Neural cell (in vitro differentiated cells): Measurements from ENCODE around the gene TSPAN18.

Experiments used
- CTCF ChIP-seq: fragments of 450-650 bp; IDR thresholded peaks from 2 replicates; pipeline ENCODE4 v1.5.1; 2014; ENCODE audit warnings: antibody characterized with exemption, mild to moderate bottlenecking, moderate library complexity; ENCODE audit not compliant: poor library complexity, severe bottlenecking
- EP300 ChIP-seq: fragments of 450-650 bp; conservative IDR thresholded peaks from 2 replicates; pipeline ENCODE4 v1.6.1; 2014; ENCODE audit warnings: antibody characterized with exemption, mild to moderate bottlenecking, moderate library complexity; ENCODE audit not compliant: poor library complexity, severe bottlenecking
- EZH2 ChIP-seq: fragments of 200-600, 300-800 bp; shearing (Covaris generic), sonication (generic); IDR thresholded peaks from 2 replicates; pipeline ENCODE4 v1.6.1; 2014; ENCODE audit warnings: antibody characterized with exemption, low read length, borderline replicate concordance, mild to moderate bottlenecking; ENCODE audit not compliant: insufficient read depth, poor library complexity, severe bottlenecking
- MXI1 ChIP-seq: fragments of 450-650 bp; conservative IDR thresholded peaks from 2 replicates; pipeline ENCODE4 v1.6.1; 2014; ENCODE audit warnings: antibody characterized with exemption, mild to moderate bottlenecking; ENCODE audit not compliant: poor library complexity, severe bottlenecking
- POLR2AphosphoS5 ChIP-seq: IDR thresholded peaks from 2 replicates; pipeline ENCODE4 v1.6.1; 2012
- RAD21 ChIP-seq: fragments of 450-650 bp; conservative IDR thresholded peaks from 2 replicates; pipeline ENCODE4 v1.6.1; 2014; ENCODE audit warnings: antibody characterized with exemption, mild to moderate bottlenecking, moderate library complexity
- REST ChIP-seq: IDR thresholded peaks from 2 replicates; pipeline ENCODE4 v1.6.1; 2012; ENCODE audit warnings: borderline replicate concordance
- SMC3 ChIP-seq: fragments of 450-650 bp; conservative IDR thresholded peaks from 2 replicates; pipeline ENCODE4 v1.6.1; 2014; ENCODE audit warnings: antibody characterized with exemption, mild to moderate bottlenecking, moderate library complexity; ENCODE audit not compliant: poor library complexity
- TAF1 ChIP-seq: IDR thresholded peaks from 2 replicates; pipeline ENCODE4 v1.6.1; 2012; ENCODE audit warnings: low read depth

- TF ChIP-seq CTCF (no peak), POLR2AphosphoS5 (no peak), SMC3 (no peak), RAD21 (no peak), EZH2 (no peak), EP300 (no peak), TAF1 (no peak), REST (no peak), MXI1 (no peak)
These were observed 32.3 kb upstream of the TSPAN18 start for GRCh38 chr11:44694443-44694842.
